K562 (cell line): ENCODE measurements around the gene PRDX6. TPM values are rescaled to one million over a fixed set of nuclear protein-coding genes. Genes with fewer than 3 reads are reported as not detected.
A peak's percentile ranks its signal among the peaks of the same experiment; 100 is the strongest.

Experiments
- COPS2 ChIP-seq: fragments of 450-650 bp; conservative IDR thresholded peaks from 2 replicates; pipeline ENCODE4 v1.6.1; 2016; ENCODE audit warnings: mild to moderate bottlenecking, moderate library complexity
- FOXK1 ChIP-seq: sonication (generic); formaldehyde crosslinking; IDR thresholded peaks from 2 replicates; pipeline ENCODE4 v1.8.0; 2022; ENCODE audit warnings: missing genetic modification reagents, mild to moderate bottlenecking, borderline replicate concordance
- HDAC8 ChIP-seq: fragments of 450-650 bp; IDR thresholded peaks from 2 replicates; pipeline ENCODE4 v1.6.1; 2016; ENCODE audit warnings: mild to moderate bottlenecking, missing genetic modification characterization, moderate library complexity, missing compliant biosample characterization
- IRF2 ChIP-seq: sonication (generic); formaldehyde crosslinking; IDR thresholded peaks from 2 replicates; pipeline ENCODE4 v1.8.1; 2022; ENCODE audit warnings: mild to moderate bottlenecking, missing genetic modification reagents
- MAFG ChIP-seq: fragments of 450-650 bp; conservative IDR thresholded peaks from 2 replicates; pipeline ENCODE4 v1.6.1; 2016; ENCODE audit warnings: missing genetic modification characterization, missing compliant biosample characterization
- OTX1 ChIP-seq: fragments of 450-650 bp; formaldehyde crosslinking; IDR thresholded peaks from 2 replicates; pipeline ENCODE4 v1.4.0; 2022; ENCODE audit warnings: mild to moderate bottlenecking
- SMARCE1 ChIP-seq: fragments of 450-650 bp; IDR thresholded peaks from 2 replicates; pipeline ENCODE4 v1.7.1; 2016; ENCODE audit warnings: mild to moderate bottlenecking
- SMC3 ChIP-seq: conservative IDR thresholded peaks from 2 replicates; pipeline ENCODE4 v1.6.1; 2011; ENCODE audit warnings: low read depth, low read length, improper control_type of control experiment; ENCODE audit not compliant: insufficient read depth
- STAT5A ChIP-seq: IDR thresholded peaks from 2 replicates; pipeline ENCODE4 v1.6.1; 2012; ENCODE audit warnings: low read length, inconsistent platforms, borderline replicate concordance
- USF2 ChIP-seq: sonication (generic); formaldehyde crosslinking; IDR thresholded peaks from 2 replicates; pipeline ENCODE4 v1.5.0; 2020; ENCODE audit warnings: missing genetic modification reagents
- ZNF175 ChIP-seq: fragments of 200-800 bp; sonication (Bioruptor generic); IDR thresholded peaks from 2 replicates; pipeline ENCODE4 v1.6.1; 2016; ENCODE audit warnings: low read depth, mild to moderate bottlenecking, missing genetic modification characterization, missing compliant biosample characterization
- ZNF507 ChIP-seq: conservative IDR thresholded peaks from 2 replicates; pipeline ENCODE4 v1.6.1; 2017; ENCODE audit warnings: missing genetic modification characterization, missing compliant biosample characterization
- ZNF583 ChIP-seq: fragments of 250-450 bp; sonication (Bioruptor Pico); IDR thresholded peaks from 2 replicates; pipeline ENCODE4 v1.4.0; 2020
- ZNF589 ChIP-seq: fragments of 200-800 bp; sonication (Bioruptor generic); IDR thresholded peaks from 2 replicates; pipeline ENCODE4 v1.6.1; 2016; ENCODE audit warnings: low read depth, missing genetic modification characterization, missing compliant biosample characterization
- polyA plus RNA-seq, 8 experiments: library from polyadenylated mRNA; depleted of rRNA in 4 of 8; stranded (reverse) in 5 of 8; unstranded in 3 of 8; fragments of >200 nt; fragmentation: Nextera tagmentation in 2 of 8; fragmentation: Illumina TruSeq in 1 of 8; extraction: Ambion mirVana in 2 of 8; extraction: Trizol in 1 of 8; gene quantifications; 2 replicates each; pipeline versions ENCODE4 v1.2.1 to v1.2.3, GENCODE V29; 2011 to 2014; ENCODE audit warnings: inconsistent platforms in 1 of 8, missing spikeins in 1 of 8
- total RNA-seq, 7 experiments: library from RNA; depleted of rRNA in 6 of 7; stranded (reverse); fragments of >200 nt in 6 of 7; fragmentation: Illumina TruSeq in 2 of 7; extraction: Trizol in 2 of 7; gene quantifications; 2 replicates each; pipeline versions ENCODE4 v1.2.1 to v1.2.3, GENCODE V29; 2011 to 2021; ENCODE audit warnings: low replicate concordance in 1 of 7
- TF ChIP-seq, protein P1 (sequence below): fragments of 450-650 bp; IDR thresholded peaks from 2 replicates; pipeline ENCODE4 v1.6.1; 2017; ENCODE audit warnings: antibody characterized with exemption, mild to moderate bottlenecking
- TF ChIP-seq, protein P2 (sequence below): fragments of 450-650 bp; formaldehyde crosslinking; IDR thresholded peaks from 2 replicates; pipeline ENCODE4 v1.4.0; 2020; ENCODE audit warnings: mild to moderate bottlenecking, moderate library complexity
- TF ChIP-seq, protein P3 (sequence below): sonication (generic); formaldehyde crosslinking; IDR thresholded peaks from 2 replicates; pipeline ENCODE4 v1.8.1; 2022; ENCODE audit warnings: missing genetic modification reagents
- TF ChIP-seq, protein P4 (sequence below): sonication (generic); formaldehyde crosslinking; IDR thresholded peaks from 2 replicates; pipeline ENCODE4 v1.8.0; 2022; ENCODE audit warnings: mild to moderate bottlenecking, missing genetic modification reagents

The PRDX6 gene
- total and polyA plus RNA-seq, 9 of the 15 experiments (the other 6 are each of a cell fraction or from before 2014, with no cell fraction given): 277 to 1,082 (median 610) TPM

GRCh38 chr1:173479649-173480048, 2.5 kb downstream of the PRDX6 start (continued):
- TF ChIP-seq, protein P1, sequence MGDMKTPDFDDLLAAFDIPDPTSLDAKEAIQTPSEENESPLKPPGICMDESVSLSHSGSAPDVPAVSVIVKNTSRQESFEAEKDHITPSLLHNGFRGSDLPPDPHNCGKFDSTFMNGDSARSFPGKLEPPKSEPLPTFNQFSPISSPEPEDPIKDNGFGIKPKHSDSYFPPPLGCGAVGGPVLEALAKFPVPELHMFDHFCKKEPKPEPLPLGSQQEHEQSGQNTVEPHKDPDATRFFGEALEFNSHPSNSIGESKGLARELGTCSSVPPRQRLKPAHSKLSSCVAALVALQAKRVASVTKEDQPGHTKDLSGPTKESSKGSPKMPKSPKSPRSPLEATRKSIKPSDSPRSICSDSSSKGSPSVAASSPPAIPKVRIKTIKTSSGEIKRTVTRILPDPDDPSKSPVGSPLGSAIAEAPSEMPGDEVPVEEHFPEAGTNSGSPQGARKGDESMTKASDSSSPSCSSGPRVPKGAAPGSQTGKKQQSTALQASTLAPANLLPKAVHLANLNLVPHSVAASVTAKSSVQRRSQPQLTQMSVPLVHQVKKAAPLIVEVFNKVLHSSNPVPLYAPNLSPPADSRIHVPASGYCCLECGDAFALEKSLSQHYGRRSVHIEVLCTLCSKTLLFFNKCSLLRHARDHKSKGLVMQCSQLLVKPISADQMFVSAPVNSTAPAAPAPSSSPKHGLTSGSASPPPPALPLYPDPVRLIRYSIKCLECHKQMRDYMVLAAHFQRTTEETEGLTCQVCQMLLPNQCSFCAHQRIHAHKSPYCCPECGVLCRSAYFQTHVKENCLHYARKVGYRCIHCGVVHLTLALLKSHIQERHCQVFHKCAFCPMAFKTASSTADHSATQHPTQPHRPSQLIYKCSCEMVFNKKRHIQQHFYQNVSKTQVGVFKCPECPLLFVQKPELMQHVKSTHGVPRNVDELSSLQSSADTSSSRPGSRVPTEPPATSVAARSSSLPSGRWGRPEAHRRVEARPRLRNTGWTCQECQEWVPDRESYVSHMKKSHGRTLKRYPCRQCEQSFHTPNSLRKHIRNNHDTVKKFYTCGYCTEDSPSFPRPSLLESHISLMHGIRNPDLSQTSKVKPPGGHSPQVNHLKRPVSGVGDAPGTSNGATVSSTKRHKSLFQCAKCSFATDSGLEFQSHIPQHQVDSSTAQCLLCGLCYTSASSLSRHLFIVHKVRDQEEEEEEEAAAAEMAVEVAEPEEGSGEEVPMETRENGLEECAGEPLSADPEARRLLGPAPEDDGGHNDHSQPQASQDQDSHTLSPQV: peak; percentile 63; the same call in 1 of the 2 replicates
- no peak for TF ChIP-seq ZNF583 (CRISPR knock-in tag)
- no peak for TF ChIP-seq OTX1
- no peak for TF ChIP-seq IRF2 (CRISPR knock-in tag)
- TF ChIP-seq, protein P2, sequence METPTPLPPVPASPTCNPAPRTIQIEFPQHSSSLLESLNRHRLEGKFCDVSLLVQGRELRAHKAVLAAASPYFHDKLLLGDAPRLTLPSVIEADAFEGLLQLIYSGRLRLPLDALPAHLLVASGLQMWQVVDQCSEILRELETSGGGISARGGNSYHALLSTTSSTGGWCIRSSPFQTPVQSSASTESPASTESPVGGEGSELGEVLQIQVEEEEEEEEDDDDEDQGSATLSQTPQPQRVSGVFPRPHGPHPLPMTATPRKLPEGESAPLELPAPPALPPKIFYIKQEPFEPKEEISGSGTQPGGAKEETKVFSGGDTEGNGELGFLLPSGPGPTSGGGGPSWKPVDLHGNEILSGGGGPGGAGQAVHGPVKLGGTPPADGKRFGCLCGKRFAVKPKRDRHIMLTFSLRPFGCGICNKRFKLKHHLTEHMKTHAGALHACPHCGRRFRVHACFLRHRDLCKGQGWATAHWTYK: no peak
- TF ChIP-seq ZNF507: no peak
- no peak for TF ChIP-seq STAT5A
- TF ChIP-seq SMC3: no peak
- no peak for TF ChIP-seq FOXK1 (CRISPR knock-in tag)
- no peak for TF ChIP-seq HDAC8 (tag)
- TF ChIP-seq USF2 (CRISPR knock-in tag): no peak
- TF ChIP-seq ZNF589 (CRISPR knock-in tag): no peak
- no peak for TF ChIP-seq ZNF175
- TF ChIP-seq, protein P3, sequence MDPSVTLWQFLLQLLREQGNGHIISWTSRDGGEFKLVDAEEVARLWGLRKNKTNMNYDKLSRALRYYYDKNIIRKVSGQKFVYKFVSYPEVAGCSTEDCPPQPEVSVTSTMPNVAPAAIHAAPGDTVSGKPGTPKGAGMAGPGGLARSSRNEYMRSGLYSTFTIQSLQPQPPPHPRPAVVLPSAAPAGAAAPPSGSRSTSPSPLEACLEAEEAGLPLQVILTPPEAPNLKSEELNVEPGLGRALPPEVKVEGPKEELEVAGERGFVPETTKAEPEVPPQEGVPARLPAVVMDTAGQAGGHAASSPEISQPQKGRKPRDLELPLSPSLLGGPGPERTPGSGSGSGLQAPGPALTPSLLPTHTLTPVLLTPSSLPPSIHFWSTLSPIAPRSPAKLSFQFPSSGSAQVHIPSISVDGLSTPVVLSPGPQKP: no peak
- TF ChIP-seq, protein P4, sequence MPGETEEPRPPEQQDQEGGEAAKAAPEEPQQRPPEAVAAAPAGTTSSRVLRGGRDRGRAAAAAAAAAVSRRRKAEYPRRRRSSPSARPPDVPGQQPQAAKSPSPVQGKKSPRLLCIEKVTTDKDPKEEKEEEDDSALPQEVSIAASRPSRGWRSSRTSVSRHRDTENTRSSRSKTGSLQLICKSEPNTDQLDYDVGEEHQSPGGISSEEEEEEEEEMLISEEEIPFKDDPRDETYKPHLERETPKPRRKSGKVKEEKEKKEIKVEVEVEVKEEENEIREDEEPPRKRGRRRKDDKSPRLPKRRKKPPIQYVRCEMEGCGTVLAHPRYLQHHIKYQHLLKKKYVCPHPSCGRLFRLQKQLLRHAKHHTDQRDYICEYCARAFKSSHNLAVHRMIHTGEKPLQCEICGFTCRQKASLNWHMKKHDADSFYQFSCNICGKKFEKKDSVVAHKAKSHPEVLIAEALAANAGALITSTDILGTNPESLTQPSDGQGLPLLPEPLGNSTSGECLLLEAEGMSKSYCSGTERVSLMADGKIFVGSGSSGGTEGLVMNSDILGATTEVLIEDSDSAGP (CRISPR knock-in tag): no peak
- 0 out of 2 replicates have a peak, but pooled peaks have one; percentile 33 for TF ChIP-seq SMARCE1
- peak; percentile 97 for TF ChIP-seq MAFG (tag)
- TF ChIP-seq COPS2: no peak
